Neural progenitor cell (in vitro differentiated cells): ENCODE results near the gene ELP5. TPM values are rescaled to one million over a fixed set of nuclear protein-coding genes. Genes with fewer than 3 reads are reported as not detected.
A peak's percentile ranks its signal among the peaks of the same experiment; 100 is the strongest.

Experiments used
- DNase-seq: peaks from one replicate; pipeline ENCODE4 v3.0.0-alpha.2; 2016; ENCODE audit warnings: low spot score
- H2AFZ ChIP-seq: fragments of 200-600 bp; sonication (generic); replicated peaks from 2 replicates; pipeline ENCODE4 v1.6.1; 2016; ENCODE audit warnings: antibody characterized with exemption
- H3F3A ChIP-seq: fragments of 200-600 bp; sonication (generic); 2 replicates; pipeline ENCODE4 v1.6.1; 2016; ENCODE audit warnings: antibody characterized with exemption, low read depth
- H3K27ac ChIP-seq: fragments of 200-600 bp; sonication (generic); 2 replicates; pipeline ENCODE4 v1.5.1; 2016; ENCODE audit warnings: mild to moderate bottlenecking
- H3K27me3 ChIP-seq: fragments of 200-600 bp; sonication (generic); 2 replicates; pipeline ENCODE4 v1.6.1; 2016; ENCODE audit warnings: mild to moderate bottlenecking, moderate library complexity
- H3K36me3 ChIP-seq: fragments of 200-600 bp; sonication (generic); 2 replicates; pipeline ENCODE4 v1.5.1; 2016
- H3K4me1 ChIP-seq: fragments of 200-600 bp; sonication (generic); 2 replicates; pipeline ENCODE4 v1.6.1; 2016; ENCODE audit warnings: mixed run types
- H3K4me2 ChIP-seq: fragments of 200-600 bp; sonication (generic); 2 replicates; pipeline ENCODE4 v1.6.1; 2016
- H3K4me3 ChIP-seq: fragments of 200-600 bp; sonication (generic); 2 replicates; pipeline ENCODE4 v1.5.1; 2016
- H3K79me2 ChIP-seq: fragments of 200-600 bp; sonication (generic); 2 replicates; pipeline ENCODE4 v1.6.1; 2016; ENCODE audit warnings: low read depth
- H3K9ac ChIP-seq: fragments of 200-600 bp; sonication (generic); 2 replicates; pipeline ENCODE4 v1.6.1; 2016
- H3K9me3 ChIP-seq: fragments of 200-600 bp; sonication (generic); 2 replicates; pipeline ENCODE4 v1.5.1; 2016; ENCODE audit warnings: low read depth
- H4K20me1 ChIP-seq: fragments of 200-600 bp; sonication (generic); 2 replicates; pipeline ENCODE4 v1.6.1; 2016; ENCODE audit warnings: low read depth
- H3K27ac Mint-ChIP-seq: 3 replicates; pipeline ENCODE4 v1.8.0; 2021; ENCODE audit warnings: mixed read lengths
- H3K27me3 Mint-ChIP-seq: 2 replicates; pipeline ENCODE4 v1.8.0; 2022; ENCODE audit warnings: low read depth, mild to moderate bottlenecking, inconsistent platforms, moderate library complexity, mixed read lengths; ENCODE audit not compliant: insufficient read depth
- H3K36me3 Mint-ChIP-seq: 3 replicates; pipeline ENCODE4 v1.8.0; 2021; ENCODE audit warnings: mixed read lengths
- H3K4me1 Mint-ChIP-seq: 3 replicates; pipeline ENCODE4 v1.8.0; 2021; ENCODE audit warnings: mixed read lengths
- H3K4me3 Mint-ChIP-seq: 3 replicates; pipeline ENCODE4 v1.8.0; 2021; ENCODE audit warnings: mild to moderate bottlenecking, moderate library complexity, mixed read lengths
- H3K9me3 Mint-ChIP-seq: 3 replicates; pipeline ENCODE4 v1.8.0; 2020; ENCODE audit warnings: mixed read lengths
- CTCF ChIP-seq: fragments of 200-600 bp; sonication (generic); IDR thresholded peaks from 2 replicates; pipeline ENCODE4 v1.5.1; 2017; ENCODE audit warnings: antibody characterized with exemption, mild to moderate bottlenecking
- EZH2 ChIP-seq: fragments of 200-600 bp; sonication (generic); IDR thresholded peaks from 2 replicates; pipeline ENCODE4 v1.6.1; 2017; ENCODE audit warnings: antibody characterized with exemption, mild to moderate bottlenecking, moderate library complexity
- EZH2phosphoT487 ChIP-seq: fragments of 200-600 bp; sonication (generic); IDR thresholded peaks from 2 replicates; pipeline ENCODE4 v1.6.1; 2017; ENCODE audit warnings: antibody characterized with exemption
- total RNA-seq: library from RNA; depleted of rRNA; stranded (reverse); fragments of >200 nt; gene quantifications from 2 replicates; pipeline ENCODE4 v1.2.3, GENCODE V29; 2015; ENCODE audit warnings: low replicate concordance

Gene ELP5
- total RNA-seq, 1 donor from 2014 or later, result 17.5 TPM

DNA sequence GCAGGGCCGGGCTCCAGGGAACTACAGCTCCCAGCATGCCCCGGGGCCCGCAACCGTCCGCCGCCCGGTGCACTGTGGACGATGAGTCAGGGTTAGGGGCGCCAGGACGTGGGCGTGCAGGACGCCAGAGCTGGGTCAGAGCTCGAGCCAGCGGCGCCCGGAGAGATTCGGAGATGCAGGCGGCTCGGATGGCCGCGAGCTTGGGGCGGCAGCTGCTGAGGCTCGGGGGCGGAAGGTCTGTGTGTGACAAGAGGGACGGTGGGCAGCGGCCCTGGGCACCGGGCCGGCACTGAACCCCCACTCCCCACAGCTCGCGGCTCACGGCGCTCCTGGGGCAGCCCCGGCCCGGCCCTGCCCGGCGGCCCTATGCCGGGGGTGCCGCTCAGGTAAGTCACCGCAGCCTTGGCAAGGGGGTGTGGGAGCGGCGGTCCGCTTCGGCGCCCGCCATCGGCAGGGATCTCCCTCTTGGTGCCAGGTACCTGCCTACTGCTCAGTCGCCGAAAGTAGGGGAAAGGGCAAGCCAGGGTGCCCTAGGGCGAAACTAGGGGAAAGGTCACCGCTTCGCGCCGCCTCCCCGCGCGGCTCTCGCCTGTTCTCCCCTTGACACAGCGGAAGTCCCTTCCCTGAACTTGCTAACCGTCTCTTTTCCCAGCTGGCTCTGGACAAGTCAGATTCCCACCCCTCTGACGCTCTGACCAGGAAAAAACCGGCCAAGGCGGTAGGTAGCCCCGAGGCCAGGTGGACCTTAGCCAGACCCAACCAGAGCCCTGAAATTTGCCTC, 32.0 kb upstream of the ELP5 start, which contains the start of the genes ACADVL and DLG4:
ACADVL (plus strand) TSS at position 127 of the 781 bp plus-strand sequence; CDS start at position 174, 47 bp downstream.
DLG4 (minus strand) TSS at position 25 of the 781 bp plus-strand sequence.
- no peak within 1 kb of the TSS for H3K27ac ChIP-seq
- no peaks in the 10 kb centered on the region for H3K9me3 Mint-ChIP-seq
- DNase-seq, result peak; percentile 90
- peak within 1 kb of the TSS; percentile 59 for H2AFZ ChIP-seq
- peak within 1 kb of the TSS; percentile 94 for H3K4me3 ChIP-seq
- peaks cover 56% of the 10 kb centered on the region for H3K4me1 Mint-ChIP-seq
- no peaks in the 10 kb centered on the region for H3K9me3 ChIP-seq
- H3K4me3 Mint-ChIP-seq, result peak within 1 kb of the TSS; percentile 92
- no peaks in the 10 kb centered on the region for H3K27me3 ChIP-seq
- peaks cover 76% of the 10 kb centered on the region for H3F3A ChIP-seq
- H3K36me3 ChIP-seq, result no peaks in the 10 kb centered on the region
- H3K36me3 Mint-ChIP-seq, result peaks cover 20% of the 10 kb centered on the region
- peaks cover 37% of the 10 kb centered on the region for H3K4me1 ChIP-seq
- TF ChIP-seq EZH2, result no peak
- no peak for TF ChIP-seq CTCF
- TF ChIP-seq EZH2phosphoT487, result no peak
- H4K20me1 ChIP-seq, result peaks cover 43% of the 10 kb centered on the region
- H3K4me2 ChIP-seq, result peak within 1 kb of the TSS; percentile 85
- H3K27me3 Mint-ChIP-seq, result peaks cover 16% of the 10 kb centered on the region
- peaks cover 22% of the 10 kb centered on the region for H3K79me2 ChIP-seq
- peak within 1 kb of the TSS; percentile 71 for H3K9ac ChIP-seq
- peak within 1 kb of the TSS; percentile 99 for H3K27ac Mint-ChIP-seq

DNA sequence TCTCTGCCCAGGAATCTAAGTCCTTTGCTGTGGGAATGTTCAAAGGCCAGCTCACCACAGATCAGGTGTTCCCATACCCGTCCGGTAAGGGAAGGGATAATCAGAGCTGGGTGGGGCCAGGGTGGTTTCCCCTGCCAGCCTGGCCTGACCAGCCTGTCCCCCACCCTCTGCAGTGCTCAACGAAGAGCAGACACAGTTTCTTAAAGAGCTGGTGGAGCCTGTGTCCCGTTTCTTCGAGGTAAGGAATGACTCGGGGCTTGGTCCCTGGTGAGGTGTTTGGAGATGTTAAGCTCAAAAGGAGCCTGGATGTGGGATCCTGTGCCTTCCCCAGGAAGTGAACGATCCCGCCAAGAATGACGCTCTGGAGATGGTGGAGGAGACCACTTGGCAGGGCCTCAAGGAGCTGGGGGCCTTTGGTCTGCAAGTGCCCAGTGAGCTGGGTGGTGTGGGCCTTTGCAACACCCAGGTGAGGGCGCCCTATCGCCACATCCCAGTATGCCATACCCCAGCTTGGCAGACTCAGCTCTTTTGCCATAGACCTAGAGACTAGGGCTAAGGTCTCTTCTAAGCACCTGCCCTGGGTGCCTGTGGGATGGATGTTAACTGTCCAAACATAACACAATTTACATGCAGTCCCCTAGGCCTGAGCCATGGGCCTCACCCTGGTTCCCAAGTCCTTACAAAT, 31.3 kb upstream of the ELP5 start:
- no peak overlapping the region for H3K27ac ChIP-seq
- H3K79me2 ChIP-seq, result peaks cover 22% of the 10 kb centered on the region
- peak; percentile 54 for DNase-seq
- peaks cover 44% of the 10 kb centered on the region for H4K20me1 ChIP-seq
- peak overlapping the region; percentile 71 for H3K9ac ChIP-seq
- Mint-ChIP-seq H3K27ac (peak overlapping the region; percentile 92), H3K27me3 (peaks cover 16% of the 10 kb centered on the region), H3K4me1 (peaks cover 50% of the 10 kb centered on the region), H3K36me3 (peaks cover 20% of the 10 kb centered on the region), H3K4me3 (peak overlapping the region; percentile 92), H3K9me3 (no peaks in the 10 kb centered on the region)
- H3K27me3 ChIP-seq, result no peaks in the 10 kb centered on the region
- H2AFZ ChIP-seq, result no peak overlapping the region
- peaks cover 32% of the 10 kb centered on the region for H3K4me1 ChIP-seq
- H3K36me3 ChIP-seq, result no peaks in the 10 kb centered on the region
- peak overlapping the region; percentile 85 for H3K4me2 ChIP-seq
- TF ChIP-seq EZH2phosphoT487 (no peak), CTCF (peak; percentile 41), EZH2 (no peak)
- H3K9me3 ChIP-seq, result no peaks in the 10 kb centered on the region
- peaks cover 68% of the 10 kb centered on the region for H3F3A ChIP-seq
- peak overlapping the region; percentile 94 for H3K4me3 ChIP-seq

DNA sequence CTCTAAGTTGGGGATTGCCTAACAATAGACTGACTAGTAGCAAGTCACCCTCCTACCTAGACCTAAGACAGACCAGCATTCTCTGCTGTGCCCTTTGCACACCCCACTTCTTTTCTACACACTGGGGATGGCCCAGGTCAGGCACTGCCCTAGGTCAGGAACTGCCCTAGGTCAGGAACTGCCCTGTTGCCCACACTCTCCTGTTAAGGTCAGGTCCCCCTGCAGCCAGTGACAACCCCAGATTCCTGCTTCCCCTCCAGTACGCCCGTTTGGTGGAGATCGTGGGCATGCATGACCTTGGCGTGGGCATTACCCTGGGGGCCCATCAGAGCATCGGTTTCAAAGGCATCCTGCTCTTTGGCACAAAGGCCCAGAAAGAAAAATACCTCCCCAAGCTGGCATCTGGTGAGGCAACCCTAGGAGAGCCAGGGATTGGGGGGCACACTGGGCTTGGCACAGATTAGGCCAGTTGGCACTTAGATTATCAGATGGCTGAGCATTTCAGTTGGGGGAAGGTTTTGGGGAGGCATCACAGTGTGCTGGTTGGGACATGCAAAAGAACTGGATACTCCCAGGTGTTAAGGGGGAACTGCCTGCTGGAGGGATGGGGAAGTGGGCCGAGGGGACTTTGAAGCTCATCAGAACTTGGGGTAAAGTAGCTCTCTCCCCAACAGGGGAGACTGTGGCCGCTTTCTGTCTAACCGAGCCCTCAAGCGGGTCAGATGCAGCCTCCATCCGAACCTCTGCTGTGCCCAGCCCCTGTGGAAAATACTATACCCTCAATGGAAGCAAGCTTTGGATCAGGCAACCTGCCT, 30.5 kb upstream of the ELP5 start:
- H3K27me3 ChIP-seq, result no peaks in the 10 kb centered on the region
- TF ChIP-seq CTCF, result no peak
- TF ChIP-seq EZH2phosphoT487, result no peak
- TF ChIP-seq EZH2, result no peak
- H4K20me1 ChIP-seq, result peaks cover 50% of the 10 kb centered on the region
- H3K4me1 Mint-ChIP-seq, result peaks cover 43% of the 10 kb centered on the region
- H3K4me3 ChIP-seq, result no peak overlapping the region
- H2AFZ ChIP-seq, result no peak overlapping the region
- H3K9me3 Mint-ChIP-seq, result no peaks in the 10 kb centered on the region
- peaks cover 20% of the 10 kb centered on the region for H3K36me3 Mint-ChIP-seq
- H3K9ac ChIP-seq, result no peak overlapping the region
- peaks cover 15% of the 10 kb centered on the region for H3K79me2 ChIP-seq
- H3K27me3 Mint-ChIP-seq, result peaks cover 16% of the 10 kb centered on the region
- peak overlapping the region; percentile 85 for H3K4me2 ChIP-seq
- H3K27ac Mint-ChIP-seq, result peak overlapping the region; percentile 29
- H3K36me3 ChIP-seq, result no peaks in the 10 kb centered on the region
- H3K27ac ChIP-seq, result no peak overlapping the region
- no peaks in the 10 kb centered on the region for H3K9me3 ChIP-seq
- DNase-seq, result no peak
- peaks cover 61% of the 10 kb centered on the region for H3F3A ChIP-seq
- H3K4me1 ChIP-seq, result peaks cover 28% of the 10 kb centered on the region
- peak overlapping the region; percentile 92 for H3K4me3 Mint-ChIP-seq
